HepG2 (cell line): ENCODE data around the gene FBXL7. TPM values are rescaled to one million over a fixed set of nuclear protein-coding genes. Genes with fewer than 3 reads are reported as not detected.

ENCODE experiments used
- IRF2 ChIP-seq: IDR thresholded peaks from 2 replicates; pipeline ENCODE4 v1.6.1; 2018; ENCODE audit warnings: missing genetic modification reagents, missing compliant biosample characterization
- THAP7 ChIP-seq: sonication (generic); formaldehyde crosslinking; IDR thresholded peaks from 2 replicates; pipeline ENCODE4 v1.8.1; 2023; ENCODE audit warnings: mild to moderate bottlenecking, missing genetic modification reagents
- ZBTB37 ChIP-seq: sonication (generic); formaldehyde crosslinking; IDR thresholded peaks from 2 replicates; pipeline ENCODE4 v1.4.0; 2020; ENCODE audit warnings: mild to moderate bottlenecking, missing genetic modification reagents
- ZBTB40 ChIP-seq, 2 experiments: fragments of 450-650 bp in 1 of 2; sonication (generic) in 1 of 2; formaldehyde crosslinking in 1 of 2; IDR thresholded peaks; 2 replicates each; pipeline versions ENCODE4 v1.6.1 to v1.8.0; 2016 to 2022; ENCODE audit warnings: antibody characterized with exemption in 1 of 2, mild to moderate bottlenecking in 1 of 2, missing genetic modification reagents in 1 of 2
- ZNF101 ChIP-seq: sonication (generic); formaldehyde crosslinking; IDR thresholded peaks from 2 replicates; pipeline ENCODE4 v1.4.0; 2020; ENCODE audit warnings: mild to moderate bottlenecking, low read depth, missing genetic modification reagents, borderline replicate concordance
- ZNF282 ChIP-seq: fragments of 450-650 bp; IDR thresholded peaks from 2 replicates; pipeline ENCODE4 v1.6.1; 2018; ENCODE audit not compliant: partially characterized antibody
- polyA plus RNA-seq, 8 experiments: library from polyadenylated mRNA; depleted of rRNA in 3 of 8; stranded (reverse) in 7 of 8; unstranded in 1 of 8; fragments of >200 nt; fragmentation: Illumina TruSeq in 4 of 8; extraction: Trizol in 4 of 8; gene quantifications; 2 replicates each; pipeline versions ENCODE4 v1.2.1 to v1.2.3, GENCODE V29; 2011 to 2016; ENCODE audit warnings: low read depth in 4 of 8, missing spikeins in 1 of 8, mixed read lengths in 1 of 8; ENCODE audit not compliant: insufficient read depth in 1 of 8
- total RNA-seq, 5 experiments: library from RNA; depleted of rRNA; stranded (reverse); fragments of >200 nt; fragmentation: Illumina TruSeq; extraction: Trizol; gene quantifications; 2 replicates each; pipeline ENCODE4 v1.2.3, GENCODE V29; 2016; ENCODE audit warnings: low read depth in 1 of 5

The FBXL7 gene
- total and polyA plus RNA-seq, 2 of the 13 experiments (the other 11 are each of a cell fraction or from before 2014, with no cell fraction given), result 0.07 TPM; not detected in 1

GRCh38 chr5:15450473-15450872, 49.5 kb upstream of the FBXL7 start (continued):
- TF ChIP-seq ZBTB40 (IDR thresholded peaks at IDR 0.05) (no peak), ZBTB40 (CRISPR knock-in tag; IDR thresholded peaks at IDR 0.05) (no peak), THAP7 (CRISPR knock-in tag) (no peak), IRF2 (no peak), ZBTB37 (CRISPR knock-in tag) (no peak), ZNF282 (no peak), ZNF101 (CRISPR knock-in tag) (no peak)
